EH (cell line): ENCODE data around the gene ABLIM1.

ENCODE experiments used
- DNase-seq: peaks from one replicate; pipeline ENCODE4 v3.0.0-alpha.2; 2015; ENCODE audit warnings: low read depth

The ABLIM1 gene

GRCh38 chr10:114680543-114681117, 22.6 kb upstream of the ABLIM1 start:
- no peak for DNase-seq

GRCh38 chr10:114679552-114679951, 21.5 kb upstream of the ABLIM1 start:
- DNase-seq, result no peak

DNA sequence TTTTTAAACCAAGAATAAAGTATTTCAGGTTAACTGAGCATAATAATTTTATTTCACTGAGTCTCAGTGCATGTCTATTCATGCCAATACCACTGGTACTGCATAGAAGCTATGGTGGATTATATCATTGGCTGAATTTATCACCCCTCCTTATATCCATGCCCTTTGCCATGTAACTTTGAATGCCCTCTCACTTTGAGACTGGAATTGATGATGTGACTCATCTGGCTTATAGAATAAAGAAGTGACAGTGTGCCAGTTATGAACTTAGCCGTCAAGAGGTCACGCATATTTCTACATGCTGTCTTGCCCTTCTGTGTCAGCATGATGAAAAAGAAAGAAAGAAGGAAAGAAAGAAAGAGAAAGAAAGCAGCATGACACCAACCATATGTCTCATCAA, 20.7 kb upstream of the ABLIM1 start:
- DNase-seq, result no peak

DNA sequence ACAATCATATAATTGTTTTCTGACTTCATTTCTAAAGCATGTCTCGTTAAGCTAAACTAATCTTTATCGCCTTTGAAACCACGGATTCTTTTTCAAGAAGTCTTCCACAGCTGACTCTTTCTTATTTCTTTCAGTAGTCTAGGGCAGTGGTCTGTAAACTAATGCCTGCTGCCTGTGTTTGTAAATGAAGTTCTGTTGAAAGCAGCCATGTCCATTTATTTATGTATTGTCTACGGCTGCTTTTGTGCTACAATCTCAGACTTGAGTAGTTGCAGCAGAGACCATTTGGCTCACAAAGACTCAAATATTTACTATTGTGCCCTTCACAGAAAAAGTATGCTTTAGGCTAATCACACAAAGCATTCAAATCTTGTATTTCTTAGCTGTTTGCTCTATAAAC, 20.3 kb upstream of the ABLIM1 start:
- DNase-seq, result no peak

DNA sequence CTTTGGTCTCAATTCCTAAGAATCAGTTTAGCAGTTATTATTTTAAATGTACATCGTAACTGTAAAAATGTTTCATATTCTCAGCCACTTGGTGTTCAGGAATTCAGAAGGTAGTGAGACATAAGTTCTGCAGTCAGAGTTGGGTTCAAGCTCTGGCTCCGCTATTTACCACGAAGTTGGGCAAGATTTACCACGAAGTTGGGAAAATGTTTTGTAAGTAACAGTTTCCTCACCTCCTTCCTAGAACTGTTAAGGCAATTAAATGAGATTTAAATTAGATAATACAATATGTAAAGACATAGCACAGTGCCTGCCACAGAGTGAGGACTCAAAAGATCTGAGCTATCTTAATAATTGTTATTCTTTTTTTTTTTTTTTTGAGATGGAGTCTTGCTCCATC, 16.3 kb upstream of the ABLIM1 start:
- DNase-seq, result no peak

GRCh38 chr10:114669648-114670047, 11.6 kb upstream of the ABLIM1 start:
- DNase-seq, result no peak

DNA sequence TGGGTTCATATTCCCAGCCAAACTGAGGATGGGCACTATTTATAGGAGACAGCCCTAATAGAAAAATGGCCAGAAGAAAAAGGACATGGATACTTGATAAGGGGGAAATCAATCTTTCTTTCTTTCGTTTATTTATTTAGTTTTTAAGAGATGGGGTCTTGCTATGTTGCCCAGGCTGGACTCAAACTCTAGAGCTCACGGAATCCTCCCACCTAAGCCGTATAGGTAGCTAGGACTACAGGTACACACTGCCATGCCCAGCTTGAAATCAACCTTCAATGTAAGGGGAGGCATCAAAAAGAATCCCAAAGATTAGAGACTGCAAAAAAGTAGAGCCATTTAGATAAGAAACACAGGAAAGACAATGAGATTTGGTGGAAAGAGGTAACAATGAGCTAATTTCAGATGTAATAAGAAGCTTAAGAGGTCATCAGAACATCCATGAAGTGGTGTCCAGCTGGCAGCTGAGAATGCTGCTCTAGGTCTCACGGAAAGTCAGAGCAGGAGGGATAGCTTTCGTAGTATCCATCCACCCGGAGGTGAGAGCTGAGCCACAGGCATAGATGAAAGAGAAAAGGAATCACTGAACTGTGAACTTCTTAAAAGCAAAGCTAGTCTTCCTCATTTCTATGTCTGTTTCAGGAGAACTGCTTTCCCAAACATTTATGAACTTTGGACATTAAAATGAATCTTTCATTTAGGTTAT, 10.5 kb upstream of the ABLIM1 start:
- no peak for DNase-seq

DNA sequence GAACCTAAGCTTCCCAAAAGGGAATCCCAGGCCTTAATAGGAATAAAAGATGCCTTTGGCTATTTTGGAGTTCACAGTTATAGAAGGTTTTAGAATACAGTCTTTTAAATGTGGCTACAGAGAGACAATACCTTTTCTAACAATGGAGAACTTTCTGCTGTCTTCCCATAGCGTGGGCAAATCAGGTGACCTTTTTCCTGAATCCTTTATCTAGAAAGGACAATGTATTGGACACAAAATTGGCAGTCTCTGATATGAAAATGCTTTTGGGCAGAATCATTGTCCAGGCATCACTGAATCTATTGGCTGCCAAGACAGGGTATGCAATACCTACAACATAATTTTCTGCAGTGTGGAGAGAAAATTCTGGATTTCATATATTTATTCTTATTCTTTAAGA, 7.8 kb upstream of the ABLIM1 start:
- no peak for DNase-seq

GRCh38 chr10:114665406-114665805, 7.3 kb upstream of the ABLIM1 start:
- DNase-seq, result no peak

GRCh38 chr10:114664127-114664526, 6.1 kb upstream of the ABLIM1 start:
- no peak for DNase-seq

- no peak for DNase-seq
These were observed 5.6 kb upstream of the ABLIM1 start for GRCh38 chr10:114663626-114664025.

GRCh38 chr10:114662646-114663217, 4.7 kb upstream of the ABLIM1 start:
- DNase-seq, result no peak

- DNase-seq, result no peak
These were observed 3.3 kb upstream of the ABLIM1 start for GRCh38 chr10:114661212-114661880.

DNA sequence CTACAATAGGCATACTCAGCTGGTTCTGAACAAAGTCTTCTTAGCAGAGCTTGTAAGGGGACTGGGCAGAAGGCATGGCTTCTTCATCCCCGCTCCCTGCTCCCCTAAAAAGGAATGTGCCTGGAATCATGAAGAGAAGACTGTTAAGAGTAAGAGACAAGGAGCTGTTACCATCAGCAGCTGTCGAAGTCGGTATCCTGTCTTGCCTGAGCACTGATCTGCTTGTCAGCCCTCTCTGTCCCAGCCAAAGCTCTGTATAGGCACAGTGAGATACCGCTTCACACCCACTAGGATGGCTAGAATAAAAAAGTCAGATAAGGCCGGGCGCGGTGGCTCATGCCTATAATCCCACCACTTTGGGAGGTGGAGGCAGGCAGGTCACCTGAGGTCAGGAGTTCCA, 2.4 kb downstream of the ABLIM1 start:
- no peak for DNase-seq

- DNase-seq, result peak; percentile 18
These were observed 3.1 kb downstream of the ABLIM1 start for GRCh38 chr10:114654822-114655575.

- DNase-seq, result no peak
These were observed 4.1 kb downstream of the ABLIM1 start for GRCh38 chr10:114653926-114654325.

DNA sequence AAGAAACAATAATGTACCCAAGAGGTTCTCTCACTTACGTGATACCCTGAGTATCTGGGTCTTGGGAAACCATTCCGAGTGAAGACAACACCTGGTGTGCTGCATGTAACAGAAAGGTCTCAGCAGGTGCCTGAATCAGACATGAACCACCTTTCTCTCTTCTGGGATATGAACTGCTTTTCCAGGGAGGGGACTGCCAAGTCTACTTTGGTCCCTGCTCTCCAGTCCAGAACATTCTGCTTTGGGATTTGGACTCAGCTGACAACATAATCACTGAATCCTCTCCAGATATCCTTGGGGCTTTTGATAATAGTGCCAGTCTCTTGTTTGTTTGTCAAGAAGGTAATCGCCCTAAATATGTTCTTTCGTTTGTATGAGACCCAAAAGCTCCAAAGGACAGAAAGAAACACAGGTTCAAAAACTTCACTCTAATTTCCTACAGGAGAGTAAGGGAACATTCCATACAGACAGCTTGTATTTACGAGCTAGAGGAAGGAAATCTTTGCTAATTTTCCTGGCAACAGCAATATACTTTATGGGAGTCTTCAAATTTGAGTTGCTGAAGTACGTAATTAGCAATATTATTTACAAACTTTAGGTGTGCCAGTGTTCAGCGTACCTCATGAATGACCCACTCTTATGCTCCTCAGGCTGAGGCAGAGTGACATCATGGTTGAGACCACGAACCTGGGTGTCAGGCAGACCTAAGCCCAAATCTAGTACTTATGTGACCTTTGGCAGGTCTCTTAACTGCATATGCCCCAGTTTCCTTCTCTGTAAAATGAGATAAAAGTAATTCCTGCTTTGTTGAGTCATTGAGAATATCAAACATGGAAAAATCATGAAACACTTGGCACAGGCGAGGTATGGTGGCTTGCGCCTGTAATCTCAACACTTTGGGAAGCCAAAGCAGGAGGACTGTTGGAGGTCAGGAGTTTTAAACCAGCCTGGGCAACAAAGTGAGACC, 5.4 kb downstream of the ABLIM1 start:
- no peak for DNase-seq

- no peak for DNase-seq
These were observed 7.2 kb downstream of the ABLIM1 start for GRCh38 chr10:114650831-114651230.

- DNase-seq, result peak; percentile 32
These were observed 7.8 kb downstream of the ABLIM1 start for GRCh38 chr10:114650266-114650665.

DNA sequence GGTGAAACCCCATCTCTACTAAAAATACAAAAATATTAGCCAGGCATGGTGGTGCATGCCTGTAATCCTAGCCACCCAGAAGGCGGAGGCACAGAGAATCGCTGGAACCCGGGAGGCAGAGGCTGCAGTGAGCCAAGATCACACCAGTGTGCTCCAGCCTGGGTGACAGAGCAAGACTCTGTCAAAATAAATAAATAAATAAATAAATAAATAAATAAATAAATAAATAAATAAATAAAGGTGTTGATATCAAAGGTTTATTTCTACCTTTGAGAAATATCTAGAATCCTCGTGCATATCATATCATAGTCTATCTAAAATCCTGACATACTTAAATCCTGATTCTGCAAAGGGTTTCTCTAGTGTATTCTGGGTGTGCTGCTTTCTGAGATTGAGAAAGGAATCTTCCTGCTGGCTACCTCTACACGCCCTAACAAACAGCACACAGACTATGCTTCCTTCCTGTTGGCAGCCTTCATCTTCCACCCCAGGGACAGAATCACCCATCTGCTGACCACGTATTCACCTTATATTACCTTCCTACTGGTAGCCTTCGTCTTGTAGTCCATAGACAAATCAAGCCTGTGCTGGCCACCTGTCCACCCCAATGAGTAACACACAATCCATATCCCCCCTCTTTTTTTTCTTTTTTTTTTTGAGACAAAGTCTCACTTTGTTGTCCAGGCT, 8.7 kb downstream of the ABLIM1 start:
- DNase-seq, result no peak

DNA sequence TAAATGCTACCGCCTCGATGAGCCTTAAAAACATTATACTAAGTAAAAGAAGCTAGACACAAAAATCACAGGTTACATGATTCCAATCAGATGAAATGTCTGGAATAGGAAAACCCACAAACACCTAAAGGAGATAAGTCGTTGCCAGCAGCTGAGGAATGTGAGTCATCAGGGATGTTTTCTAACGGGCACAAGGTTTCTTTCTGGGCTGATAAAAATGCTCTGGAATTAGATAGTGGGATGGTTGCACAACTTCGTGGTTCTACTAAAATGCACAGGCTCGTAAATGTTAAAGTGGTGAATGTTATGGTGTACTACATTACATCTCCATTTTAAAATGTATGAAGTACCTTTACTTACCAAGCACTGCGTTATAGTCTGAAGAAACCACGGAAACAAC, 9.7 kb downstream of the ABLIM1 start:
- DNase-seq, result peak; percentile 88
